ENCODE results near the gene MUC20.
"Not testable (repeated sequence)": the region's sequence is repeated elsewhere in the genome, so short reads cannot be mapped to it uniquely, and the experiment has no call there.

Gene MUC20

GRCh38 chr3:195770081-195770840 is 49.5 kb downstream of the MUC20 start:
- H3K4me1 ChIP-seq (ENCODE audit: insufficient read depth, low read length) = no peaks in the 10 kb centered on the region
- H3K9ac ChIP-seq (ENCODE audit: low read depth, low read length) = no peak overlapping the region
- no peaks in the 10 kb centered on the region for H3K36me3 ChIP-seq (ENCODE audit: insufficient read depth, low read length)
- H3K9me3 ChIP-seq (ENCODE audit: insufficient read depth, low read length, severe bottlenecking) = no peaks in the 10 kb centered on the region
- H3K27ac ChIP-seq (ENCODE audit: low read length) = no peak overlapping the region
- ATAC-seq (ENCODE audit: insufficient read depth, low read depth) (peak; percentile 22; the same call in 1 of the 3 replicates), DNase-seq (no peak)
- H2AFZ ChIP-seq (ENCODE audit: low read depth, low read length) = no peak overlapping the region
- no peaks in the 10 kb centered on the region for H3K27me3 ChIP-seq (ENCODE audit: insufficient read depth, low read length, poor library complexity)
- no peaks in the 10 kb centered on the region for H4K20me1 ChIP-seq (ENCODE audit: insufficient read depth, low read length)
- H3K4me2 ChIP-seq (ENCODE audit: insufficient read depth, low read length) = no peak overlapping the region
- no peak overlapping the region for H3K4me3 ChIP-seq (ENCODE audit: low read depth in 1 of 2, low read length in 2 of 2)
- no peak for TF ChIP-seq CTCF (IDR thresholded peaks at IDR 0.05; ENCODE audit: borderline replicate concordance, extremely low read depth, low read length, poor library complexity, severe bottlenecking)
- no peak for TF ChIP-seq EZH2 (IDR thresholded peaks at IDR 0.05; ENCODE audit: borderline replicate concordance, low read depth, low read length, severe bottlenecking)
- H3K79me2 ChIP-seq (ENCODE audit: insufficient read depth, low read length) = no peaks in the 10 kb centered on the region

- H3K27me3 ChIP-seq (ENCODE audit: insufficient read depth, low read length, poor library complexity); H3K4me3 ChIP-seq (ENCODE audit: low read depth in 1 of 2, low read length in 2 of 2); H3K79me2 ChIP-seq (ENCODE audit: insufficient read depth, low read length); H3K27ac ChIP-seq (ENCODE audit: low read length); H3K36me3 ChIP-seq (ENCODE audit: insufficient read depth, low read length); H3K9ac ChIP-seq (ENCODE audit: low read depth, low read length); H3K4me2 ChIP-seq (ENCODE audit: insufficient read depth, low read length); H4K20me1 ChIP-seq (ENCODE audit: insufficient read depth, low read length); H3K4me1 ChIP-seq (ENCODE audit: insufficient read depth, low read length); DNase-seq; H3K9me3 ChIP-seq (ENCODE audit: insufficient read depth, low read length, severe bottlenecking); H2AFZ ChIP-seq (ENCODE audit: low read depth, low read length): not testable (repeated sequence)
- peak; percentile 54; the same call in 2 of the 3 replicates for ATAC-seq (ENCODE audit: insufficient read depth, low read depth)
These were observed 50.3 kb downstream of the MUC20 start for GRCh38 chr3:195770841-195771645.

GRCh38 chr3:195771646-195772300 is 51.0 kb downstream of the MUC20 start:
- Histone ChIP-seq H4K20me1 (ENCODE audit: insufficient read depth, low read length) (no peaks in the 10 kb centered on the region), H3K4me1 (ENCODE audit: insufficient read depth, low read length) (no peaks in the 10 kb centered on the region), H3K36me3 (ENCODE audit: insufficient read depth, low read length) (no peaks in the 10 kb centered on the region), H3K9me3 (ENCODE audit: insufficient read depth, low read length, severe bottlenecking) (no peaks in the 10 kb centered on the region), H3K9ac (ENCODE audit: low read depth, low read length) (no peak overlapping the region), H3K27ac (ENCODE audit: low read length) (no peak overlapping the region), H3K4me3 (ENCODE audit: low read depth in 1 of 2, low read length in 2 of 2) (no peak overlapping the region), H2AFZ (ENCODE audit: low read depth, low read length) (no peak overlapping the region), H3K4me2 (ENCODE audit: insufficient read depth, low read length) (no peak overlapping the region), H3K27me3 (ENCODE audit: insufficient read depth, low read length, poor library complexity) (no peaks in the 10 kb centered on the region), H3K79me2 (ENCODE audit: insufficient read depth, low read length) (no peaks in the 10 kb centered on the region)
- ATAC-seq (ENCODE audit: insufficient read depth, low read depth) (0 out of 3 replicates have a peak, but pooled peaks have one; percentile 21), DNase-seq (no peak)
- TF ChIP-seq EZH2 (IDR thresholded peaks at IDR 0.05; ENCODE audit: borderline replicate concordance, low read depth, low read length, severe bottlenecking) (no peak), CTCF (IDR thresholded peaks at IDR 0.05; ENCODE audit: borderline replicate concordance, extremely low read depth, low read length, poor library complexity, severe bottlenecking) (no peak)
